ENCODE data around the gene LGR6. TPM values are rescaled to one million over a fixed set of nuclear protein-coding genes. Genes with fewer than 3 reads are reported as not detected.

LGR6 gene
- total and polyA plus RNA-seq, 2 of the 4 experiments (the other 2 are of a cell fraction): not detected

DNA sequence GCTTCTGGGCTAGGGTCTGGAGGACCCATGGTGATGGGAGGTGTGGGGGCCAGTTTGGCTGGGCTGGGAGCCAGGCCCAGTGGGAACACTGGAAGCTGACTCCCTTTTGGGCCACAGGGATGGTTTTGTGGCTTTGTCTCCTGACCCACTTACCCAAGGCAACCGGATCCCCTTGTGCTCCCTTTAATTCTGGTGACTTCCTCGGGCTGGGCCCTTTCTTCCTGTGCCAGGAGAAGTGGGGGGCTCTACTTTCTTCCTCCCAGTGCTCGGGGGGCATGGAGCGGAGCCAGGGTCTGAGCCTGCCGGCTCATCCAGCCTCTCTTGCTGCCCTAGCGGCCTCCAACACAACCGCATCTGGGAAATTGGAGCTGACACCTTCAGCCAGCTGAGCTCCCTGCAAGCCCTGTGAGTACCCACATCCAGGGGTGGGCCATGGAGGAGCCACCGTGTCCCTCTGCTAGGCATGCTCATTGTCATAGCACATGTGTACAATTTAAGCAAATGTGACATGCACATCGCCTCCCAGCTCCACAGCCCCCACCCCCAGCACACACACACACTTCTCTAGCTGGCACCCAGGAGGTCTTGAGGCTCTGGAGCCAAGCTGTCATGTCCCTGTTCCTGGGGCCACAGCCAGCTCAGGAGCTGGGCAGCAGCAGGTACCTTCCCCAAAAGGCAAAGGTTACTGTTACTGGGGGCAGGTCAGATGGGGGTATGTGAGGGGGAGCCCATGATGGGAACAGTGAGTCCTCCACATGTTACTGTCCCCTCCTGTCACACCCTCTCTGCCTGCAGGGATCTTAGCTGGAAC lies 113.1 kb downstream of the LGR6 start:
- WGBS, 2 experiments (ENCODE audit: extremely low coverage in 2 of 2, insufficient read length in 1 of 2): 41% methylated on average over 2 of the region's 9 CpGs; no CpG with 5 or more reads in 1 of the 2 experiments
- in situ Hi-C loops (cut with MboI; ENCODE audit: low sequenced_read_pairs) (no loop called here), dilution Hi-C loops (cut with HindIII; ENCODE audit: low sequenced_read_pairs, unreplicated experiment) (no loop called here), intact Hi-C loops (cut with micrococcal nuclease) (no loop called here)
- Histone ChIP-seq H4K8ac (ENCODE audit: low read depth in 2 of 2, low read length in 2 of 2) (no peak overlapping the region), H2AK9ac (replicated peaks; ENCODE audit: low read depth, low read length, poor library complexity) (no peak overlapping the region), H3K9me3 (ENCODE audit: control insufficient read depth, insufficient read depth, low read length) (no peaks in the 10 kb centered on the region), H2BK120ac (ENCODE audit: low read depth, low read length) (no peak overlapping the region), H3K79me1 (ENCODE audit: low read depth in 1 of 2, low read length in 2 of 2) (no peaks in the 10 kb centered on the region), H3K4me1 (ENCODE audit: control insufficient read depth, insufficient read depth, low read length) (no peaks in the 10 kb centered on the region), H3K4ac (ENCODE audit: low read depth, low read length) (no peak overlapping the region), H3K18ac (ENCODE audit: low read depth, low read length) (no peak overlapping the region), H3K14ac (replicated peaks; ENCODE audit: low read depth, low read length) (no peak overlapping the region), H3K9me1 (ENCODE audit: insufficient read depth, low read length) (no peaks in the 10 kb centered on the region), H2BK15ac (ENCODE audit: low read depth, low read length) (no peak overlapping the region), H2BK20ac (ENCODE audit: low read depth, low read length) (no peak overlapping the region), H2BK5ac (ENCODE audit: low read depth, low read length, poor library complexity, severe bottlenecking) (no peak overlapping the region), H3K23ac (ENCODE audit: low read depth, low read length) (no peak overlapping the region), H4K20me1 (ENCODE audit: insufficient read depth, low read length) (no peaks in the 10 kb centered on the region; the same call in 1 of the 2 replicates), H3K27ac (ENCODE audit: insufficient read depth, low read length) (no peak overlapping the region), H3K4me3 (ENCODE audit: insufficient read depth, low read depth, low read length) (no peak overlapping the region), H2AK5ac (ENCODE audit: low read depth, low read length) (no peak overlapping the region), H3K36me3 (ENCODE audit: control insufficient read depth, insufficient read depth, low read length) (no peaks in the 10 kb centered on the region), H3K56ac (ENCODE audit: extremely low read depth, insufficient read depth, low read length) (no peak overlapping the region), H3K4me2 (ENCODE audit: low read depth, low read length) (no peak overlapping the region), H4K91ac (ENCODE audit: insufficient read depth, low read depth, low read length) (no peak overlapping the region), H3K27me3 (ENCODE audit: control insufficient read depth, insufficient read depth, low read length) (peaks cover 81% of the 10 kb centered on the region), H4K5ac (ENCODE audit: low read depth, low read length) (no peak overlapping the region), H3K9ac (ENCODE audit: low read depth, low read length) (no peak overlapping the region), H2AFZ (replicated peaks; ENCODE audit: low read length, poor library complexity) (no peak overlapping the region)
- no TSS peak for BruUV-seq (replicated peaks)
- ChIA-PET CTCF (interaction anchor here (1.5 kb wide), 1 partner anchor 114 kb away, joined by 4 read pairs; no protein-coding TSS in a partner anchor), POLR2A (ENCODE audit: unreplicated experiment) (no interaction called here)
- ATAC-seq (ENCODE audit: low read depth) (no peak), DNase-seq (no peak)
- no peak for TF ChIP-seq BHLHE40 (IDR thresholded peaks at IDR 0.05; ENCODE audit: low read depth, low read length)
- no peak for TF ChIP-seq MAFK (IDR thresholded peaks at IDR 0.05; ENCODE audit: low read depth, low read length)
- no peak for TF ChIP-seq SMC3 (IDR thresholded peaks at IDR 0.05; ENCODE audit: low read depth, low read length)
- no peak for TF ChIP-seq CHD1 (IDR thresholded peaks at IDR 0.05; ENCODE audit: low read depth, low read length)
- no peak for TF ChIP-seq RCOR1 (IDR thresholded peaks at IDR 0.05; ENCODE audit: insufficient replicate concordance, low read length)
- TF ChIP-seq CEBPB (IDR thresholded peaks at IDR 0.05; ENCODE audit: low read depth, low read length): no peak
- no peak for TF ChIP-seq NFE2L2 (IDR thresholded peaks at IDR 0.05; ENCODE audit: low read depth, low read length)
- TF ChIP-seq MAZ (IDR thresholded peaks at IDR 0.05; ENCODE audit: borderline replicate concordance, low read depth, low read length): no peak
- TF ChIP-seq, protein P1, sequence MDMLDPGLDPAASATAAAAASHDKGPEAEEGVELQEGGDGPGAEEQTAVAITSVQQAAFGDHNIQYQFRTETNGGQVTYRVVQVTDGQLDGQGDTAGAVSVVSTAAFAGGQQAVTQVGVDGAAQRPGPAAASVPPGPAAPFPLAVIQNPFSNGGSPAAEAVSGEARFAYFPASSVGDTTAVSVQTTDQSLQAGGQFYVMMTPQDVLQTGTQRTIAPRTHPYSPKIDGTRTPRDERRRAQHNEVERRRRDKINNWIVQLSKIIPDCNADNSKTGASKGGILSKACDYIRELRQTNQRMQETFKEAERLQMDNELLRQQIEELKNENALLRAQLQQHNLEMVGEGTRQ (IDR thresholded peaks at IDR 0.05; ENCODE audit: low read depth, low read length): no peak
- no peak for TF ChIP-seq POLR2A (IDR thresholded peaks at IDR 0.05; ENCODE audit: low read depth, low read length)
- TF ChIP-seq RFX5 (IDR thresholded peaks at IDR 0.05; ENCODE audit: low read depth, low read length): no peak
- TF ChIP-seq, protein P2, sequence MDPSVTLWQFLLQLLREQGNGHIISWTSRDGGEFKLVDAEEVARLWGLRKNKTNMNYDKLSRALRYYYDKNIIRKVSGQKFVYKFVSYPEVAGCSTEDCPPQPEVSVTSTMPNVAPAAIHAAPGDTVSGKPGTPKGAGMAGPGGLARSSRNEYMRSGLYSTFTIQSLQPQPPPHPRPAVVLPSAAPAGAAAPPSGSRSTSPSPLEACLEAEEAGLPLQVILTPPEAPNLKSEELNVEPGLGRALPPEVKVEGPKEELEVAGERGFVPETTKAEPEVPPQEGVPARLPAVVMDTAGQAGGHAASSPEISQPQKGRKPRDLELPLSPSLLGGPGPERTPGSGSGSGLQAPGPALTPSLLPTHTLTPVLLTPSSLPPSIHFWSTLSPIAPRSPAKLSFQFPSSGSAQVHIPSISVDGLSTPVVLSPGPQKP (IDR thresholded peaks at IDR 0.05; ENCODE audit: borderline replicate concordance, low read depth, low read length): no peak
- TF ChIP-seq RAD21 (IDR thresholded peaks at IDR 0.05; ENCODE audit: low read length): no peak
- TF ChIP-seq MXI1 (IDR thresholded peaks at IDR 0.05; ENCODE audit: borderline replicate concordance, low read depth, low read length): no peak
